ENCODE data around the gene EPM2AIP1.

EPM2AIP1 gene

GRCh38 chr3:36944641-36945270 is 48.2 kb downstream of the EPM2AIP1 start, which contains the start of gene TRANK1:
Gene TRANK1, minus strand, starts transcription at chr3:36945054. Its CDS starts 245 bp downstream, at chr3:36944809.
- DNase-seq = no peak

- no peak for DNase-seq
Observed at GRCh38 chr3:36944012-36944640, 48.8 kb downstream of the EPM2AIP1 start.

GRCh38 chr3:36943601-36944000 is 49.3 kb downstream of the EPM2AIP1 start:
- no peak for DNase-seq

- DNase-seq = no peak
Observed at GRCh38 chr3:36942638-36943248, 50.2 kb downstream of the EPM2AIP1 start.

GRCh38 chr3:36941658-36942057 is 51.3 kb downstream of the EPM2AIP1 start:
- no peak for DNase-seq

GRCh38 chr3:36941162-36941561 is 51.8 kb downstream of the EPM2AIP1 start:
- DNase-seq = no peak

- DNase-seq = no peak
Observed at GRCh38 chr3:36937492-36937891, 55.4 kb downstream of the EPM2AIP1 start.

All from DMS 273 treated with DMSO at 0.1 percent for 48 hours (cell line).